NCI-H460 (cell line): Measurements from ENCODE around the gene FBXO17. TPM values are rescaled to one million over a fixed set of nuclear protein-coding genes. Genes with fewer than 3 reads are reported as not detected.

Source experiments
- DNase-seq: peaks from one replicate; pipeline ENCODE4 v3.0.0-alpha.2; 2016; ENCODE audit warnings: low read depth; ENCODE audit errors: extremely low read depth
- total RNA-seq: library from RNA; depleted of rRNA; stranded (reverse); fragments of >200 nt; shearing (Covaris generic); gene quantifications from 2 replicates; pipeline ENCODE4 v1.2.3, GENCODE V29; 2014; rRNA removed

Gene FBXO17
- total RNA-seq, 1 experiment from 2014 or later, result 11.1 TPM

DNA sequence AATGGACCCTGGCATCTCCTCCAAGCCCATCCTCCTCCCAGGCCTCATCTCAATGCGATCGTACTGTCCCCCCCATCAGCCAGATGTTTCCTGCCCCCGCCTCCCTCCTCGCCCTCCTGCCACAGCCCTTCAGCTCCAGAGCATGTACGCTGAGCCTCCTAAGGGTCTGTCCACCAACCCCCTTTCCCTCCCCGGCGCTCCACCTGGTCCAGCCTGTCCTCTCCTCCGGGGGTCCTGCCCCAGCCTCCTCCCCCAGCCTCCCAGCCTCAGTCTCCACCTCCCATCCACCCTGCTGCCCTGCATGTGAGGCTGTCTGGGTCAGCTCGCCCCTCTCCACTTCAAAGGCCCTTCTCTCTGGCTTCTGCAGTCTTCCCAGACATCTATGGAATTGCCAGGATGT, 80.6 kb downstream of the FBXO17 start:
- DNase-seq, result no peak

DNA sequence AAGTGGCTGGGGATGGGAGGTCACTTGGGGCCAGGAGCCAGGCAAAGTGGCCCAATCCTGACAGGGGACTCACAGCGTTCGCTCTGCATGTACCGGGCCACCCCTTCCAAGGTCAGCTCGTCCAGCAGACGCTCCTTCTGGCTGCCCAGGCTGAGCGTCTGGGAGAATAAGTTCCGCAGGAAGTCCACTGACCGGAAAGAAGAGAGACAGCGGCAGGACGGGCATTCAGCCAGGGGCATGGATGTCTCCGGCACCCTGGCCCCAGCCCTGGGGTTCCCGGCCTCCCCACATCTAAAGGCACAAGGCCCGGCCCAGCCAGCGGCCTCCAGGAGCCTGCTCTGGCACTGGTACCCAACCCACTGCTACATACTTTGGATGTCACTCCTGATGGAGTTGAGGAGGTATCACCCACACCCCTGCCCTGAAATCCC, 82.2 kb downstream of the FBXO17 start:
- no peak for DNase-seq

- DNase-seq, result no peak
Measured at GRCh38 chr19:38892841-38893240, 82.7 kb downstream of the FBXO17 start.

GRCh38 chr19:38891771-38892170, 83.8 kb downstream of the FBXO17 start:
- no peak for DNase-seq

Other genes starting within 250 kb of the FBXO17 start
- gene CAPN12, start 231.3 kb downstream of the FBXO17 start, total RNA-seq, result 0.15 and 0.92 TPM in 2 replicates
- not detected in 2 replicates for gene LGALS7, start 202.2 kb downstream of the FBXO17 start, total RNA-seq
- gene LGALS7B, start 186.5 kb downstream of the FBXO17 start, total RNA-seq, result not detected in 2 replicates
- gene LGALS4, start 162.8 kb downstream of the FBXO17 start, total RNA-seq, result not detected in 2 replicates
- gene ECH1, start 143.9 kb downstream of the FBXO17 start, total RNA-seq, result 63.2 and 80.0 TPM in 2 replicates
- 236 and 238 TPM in 2 replicates for gene HNRNPL, start 125.8 kb downstream of the FBXO17 start, total RNA-seq
- gene RINL, start 97.5 kb downstream of the FBXO17 start, total RNA-seq, result 4.2 and 4.8 TPM in 2 replicates
- gene SIRT2, start 76.1 kb downstream of the FBXO17 start, total RNA-seq, result 23.3 and 33.0 TPM in 2 replicates
- 17.0 and 19.1 TPM in 2 replicates for gene NFKBIB, start 75.8 kb downstream of the FBXO17 start, total RNA-seq
- 0.20 TPM in 1 of 2 replicates, not detected in the other for gene CCER2, start 63.6 kb downstream of the FBXO17 start, total RNA-seq
- gene SARS2, start 45.0 kb downstream of the FBXO17 start, total RNA-seq, result 21.7 and 24.0 TPM in 2 replicates
- 43.6 and 61.2 TPM in 2 replicates for gene MRPS12, start 44.8 kb downstream of the FBXO17 start, total RNA-seq
- 0.52 and 0.59 TPM in 2 replicates for gene FBXO27, start 56.8 kb upstream of the FBXO17 start, total RNA-seq
- gene ACP7, start 108.6 kb upstream of the FBXO17 start, total RNA-seq, result 0.12 and 0.32 TPM in 2 replicates
- 4.4 and 7.2 TPM in 2 replicates for gene PAK4, start 150.0 kb upstream of the FBXO17 start, total RNA-seq
- 0.05 TPM in 1 of 2 replicates, not detected in the other for gene NCCRP1, start 221.2 kb upstream of the FBXO17 start, total RNA-seq
- not detected in 2 replicates for gene SYCN, start 228.5 kb upstream of the FBXO17 start, total RNA-seq